ENCODE measurements around the gene GPC6. TPM values are rescaled to one million over a fixed set of nuclear protein-coding genes. Genes with fewer than 3 reads are reported as not detected.

The GPC6 gene
- total RNA-seq, 1 donor from 2014 or later, result 63.0 TPM

- no peak for FAIRE-seq
Measured at GRCh38 chr13:93259527-93260080, 33.0 kb downstream of the GPC6 start.

GRCh38 chr13:93260591-93260990, 34.0 kb downstream of the GPC6 start:
- Mint-ChIP-seq H3K9me3 (ENCODE audit: unreplicated experiment) (no peaks in the 10 kb centered on the region), H3K27me3 (ENCODE audit: low read depth, unreplicated experiment) (no peaks in the 10 kb centered on the region), H3K4me3 (ENCODE audit: unreplicated experiment) (no peak overlapping the region), H3K27ac (ENCODE audit: unreplicated experiment) (no peak overlapping the region), H3K4me1 (ENCODE audit: low read depth, unreplicated experiment) (peaks cover 29% of the 10 kb centered on the region), H3K36me3 (ENCODE audit: low read depth, unreplicated experiment) (peaks cover 2% of the 10 kb centered on the region)
- peaks cover 4% of the 10 kb centered on the region for H4K20me1 ChIP-seq (ENCODE audit: insufficient read depth, low read length)
- no peak overlapping the region for H3K4me3 ChIP-seq (ENCODE audit: insufficient read depth, low read depth, low read length)
- H3K27ac ChIP-seq (ENCODE audit: low read depth, low read length), result no peak overlapping the region
- peaks cover 25% of the 10 kb centered on the region for H3K4me1 ChIP-seq (ENCODE audit: insufficient read depth, low read length)
- H3K9ac ChIP-seq (ENCODE audit: low read length), result no peak overlapping the region
- H3K27me3 ChIP-seq (ENCODE audit: insufficient read depth, low read length), result no peaks in the 10 kb centered on the region
- H3K79me2 ChIP-seq (ENCODE audit: insufficient read depth, low read length), result peaks cover 26% of the 10 kb centered on the region
- TF ChIP-seq EZH2 (IDR thresholded peaks at IDR 0.05; ENCODE audit: insufficient read depth, low read length) (no peak), CTCF (IDR thresholded peaks at IDR 0.05; ENCODE audit: insufficient read depth, low read depth, low read length) (no peak)
- DNase-seq (ENCODE audit: low read depth), result peak; percentile 41
- no peaks in the 10 kb centered on the region for H3K9me3 ChIP-seq (ENCODE audit: insufficient read depth, low read depth, low read length)
- no peak overlapping the region for H2AFZ ChIP-seq (ENCODE audit: low read depth, low read length)
- H3K4me2 ChIP-seq (ENCODE audit: low read length), result no peak overlapping the region
- H3K36me3 ChIP-seq (ENCODE audit: insufficient read depth, low read length), result no peaks in the 10 kb centered on the region
- no peak for FAIRE-seq

More at GRCh38 chr13:93259527-93260080, 33.0 kb downstream of the GPC6 start:
- Histone ChIP-seq H3K36me3 (ENCODE audit: insufficient read depth, low read length) (no peaks in the 10 kb centered on the region), H3K4me1 (ENCODE audit: insufficient read depth, low read length) (peaks cover 25% of the 10 kb centered on the region), H2AFZ (ENCODE audit: low read depth, low read length) (no peak overlapping the region), H3K79me2 (ENCODE audit: insufficient read depth, low read length) (peaks cover 26% of the 10 kb centered on the region), H3K9ac (ENCODE audit: low read length) (no peak overlapping the region), H3K4me2 (ENCODE audit: low read length) (no peak overlapping the region), H3K9me3 (ENCODE audit: insufficient read depth, low read depth, low read length) (no peaks in the 10 kb centered on the region), H3K4me3 (ENCODE audit: insufficient read depth, low read depth, low read length) (no peak overlapping the region), H4K20me1 (ENCODE audit: insufficient read depth, low read length) (peaks cover 4% of the 10 kb centered on the region), H3K27me3 (ENCODE audit: insufficient read depth, low read length) (no peaks in the 10 kb centered on the region), H3K27ac (ENCODE audit: low read depth, low read length) (no peak overlapping the region)
- peaks cover 2% of the 10 kb centered on the region for H3K36me3 Mint-ChIP-seq (ENCODE audit: low read depth, unreplicated experiment)
- peak; percentile 29 for DNase-seq (ENCODE audit: low read depth)
- no peak overlapping the region for H3K27ac Mint-ChIP-seq (ENCODE audit: unreplicated experiment)
- TF ChIP-seq EZH2 (IDR thresholded peaks at IDR 0.05; ENCODE audit: insufficient read depth, low read length), result no peak
- no peak for TF ChIP-seq CTCF (IDR thresholded peaks at IDR 0.05; ENCODE audit: insufficient read depth, low read depth, low read length)
- H3K27me3 Mint-ChIP-seq (ENCODE audit: low read depth, unreplicated experiment), result no peaks in the 10 kb centered on the region
- H3K4me1 Mint-ChIP-seq (ENCODE audit: low read depth, unreplicated experiment), result peaks cover 29% of the 10 kb centered on the region
- no peaks in the 10 kb centered on the region for H3K9me3 Mint-ChIP-seq (ENCODE audit: unreplicated experiment)
- H3K4me3 Mint-ChIP-seq (ENCODE audit: unreplicated experiment), result no peak overlapping the region

- Histone ChIP-seq H3K9ac (ENCODE audit: low read length) (no peak overlapping the region), H2AFZ (ENCODE audit: low read depth, low read length) (no peak overlapping the region), H3K27me3 (ENCODE audit: insufficient read depth, low read length) (no peaks in the 10 kb centered on the region), H3K4me2 (ENCODE audit: low read length) (peak overlapping the region; percentile 0), H3K36me3 (ENCODE audit: insufficient read depth, low read length) (no peaks in the 10 kb centered on the region), H3K4me3 (ENCODE audit: insufficient read depth, low read depth, low read length) (no peak overlapping the region), H3K79me2 (ENCODE audit: insufficient read depth, low read length) (peaks cover 29% of the 10 kb centered on the region), H3K27ac (ENCODE audit: low read depth, low read length) (peak overlapping the region; percentile 43), H3K4me1 (ENCODE audit: insufficient read depth, low read length) (peaks cover 25% of the 10 kb centered on the region), H3K9me3 (ENCODE audit: insufficient read depth, low read depth, low read length) (no peaks in the 10 kb centered on the region), H4K20me1 (ENCODE audit: insufficient read depth, low read length) (peaks cover 4% of the 10 kb centered on the region)
- H3K4me3 Mint-ChIP-seq (ENCODE audit: unreplicated experiment), result no peak overlapping the region
- peak; percentile 86 for DNase-seq (ENCODE audit: low read depth)
- H3K27me3 Mint-ChIP-seq (ENCODE audit: low read depth, unreplicated experiment), result no peaks in the 10 kb centered on the region
- no peaks in the 10 kb centered on the region for H3K9me3 Mint-ChIP-seq (ENCODE audit: unreplicated experiment)
- H3K36me3 Mint-ChIP-seq (ENCODE audit: low read depth, unreplicated experiment), result peaks cover 2% of the 10 kb centered on the region
- FAIRE-seq, result no peak
- H3K27ac Mint-ChIP-seq (ENCODE audit: unreplicated experiment), result peak overlapping the region; percentile 34
- H3K4me1 Mint-ChIP-seq (ENCODE audit: low read depth, unreplicated experiment), result peaks cover 29% of the 10 kb centered on the region
- TF ChIP-seq EZH2 (IDR thresholded peaks at IDR 0.05; ENCODE audit: insufficient read depth, low read length) (no peak), CTCF (IDR thresholded peaks at IDR 0.05; ENCODE audit: insufficient read depth, low read depth, low read length) (no peak)
Measured at GRCh38 chr13:93262729-93263345, 36.2 kb downstream of the GPC6 start.

Data from astrocyte (in vitro differentiated cells and primary cell).